SH-SY5Y (cell line): ENCODE data around the gene TMEM132A.

Experiments used
- GATA2 ChIP-seq: IDR thresholded peaks from 2 replicates; pipeline ENCODE4 v1.6.1; 2011; ENCODE audit warnings: mild to moderate bottlenecking, low read depth, low read length
- GATA3 ChIP-seq: IDR thresholded peaks from 2 replicates; pipeline ENCODE4 v1.6.1; 2011; ENCODE audit warnings: low read depth, mild to moderate bottlenecking, low read length, moderate library complexity

DNA sequence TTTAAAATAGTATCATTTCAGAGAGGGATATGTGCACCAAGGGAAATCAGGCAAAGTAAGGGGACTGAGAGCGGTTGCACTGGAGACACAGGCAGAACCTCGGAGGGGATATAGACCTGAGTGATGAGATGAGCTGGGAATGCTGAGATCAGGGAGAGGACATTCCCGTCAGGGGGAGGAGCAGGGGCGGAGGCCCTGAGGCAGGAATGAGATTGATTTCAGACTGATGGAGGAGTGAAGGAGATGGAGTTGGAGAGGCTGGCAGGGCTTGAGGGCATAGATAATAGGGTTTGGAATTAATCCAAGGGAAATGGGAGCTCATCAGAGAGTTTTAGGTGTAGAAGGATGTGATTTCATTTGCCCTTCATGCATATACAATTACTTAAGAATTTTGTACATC lies 60.4 kb downstream of the TMEM132A start:
- TF ChIP-seq GATA2: no peak
- TF ChIP-seq GATA3: no peak
